Natural killer cell (primary cell): ENCODE results near the gene PLCB4. TPM values are rescaled to one million over a fixed set of nuclear protein-coding genes. Genes with fewer than 3 reads are reported as not detected.

Experiments used
- ATAC-seq, 3 donors: fragments of 150-1000 bp in 2 of 3; fragments of 200-7000 bp in 1 of 3; cut with Tn5 transposase; 1 replicate in 1 of 3; 2 replicates in 2 of 3; pipeline ENCODE4 v1.10.0; 2021; ENCODE audit warnings: mild to moderate bottlenecking in 2 of 3, moderate library complexity in 2 of 3
- DNase-seq, 2 donors: peaks; one replicate each; pipeline versions ENCODE4 v3.0.0 to v3.0.0-alpha.2; 2013 to 2021; ENCODE audit warnings: mixed read lengths in 1 of 2
- H3K27ac ChIP-seq: one replicate; pipeline ENCODE4 v1.5.1; 2013; ENCODE audit warnings: mild to moderate bottlenecking, low read length
- H3K27me3 ChIP-seq: one replicate; pipeline ENCODE4 v1.6.1; 2013; ENCODE audit warnings: low read length; ENCODE audit not compliant: control insufficient read depth, insufficient read depth
- H3K36me3 ChIP-seq: one replicate; pipeline ENCODE4 v1.6.1; 2013; ENCODE audit warnings: low read length; ENCODE audit not compliant: control insufficient read depth, insufficient read depth
- H3K4me1 ChIP-seq: one replicate; pipeline ENCODE4 v1.6.1; 2013; ENCODE audit warnings: low read length; ENCODE audit not compliant: control insufficient read depth, insufficient read depth
- H3K4me3 ChIP-seq: one replicate; pipeline ENCODE4 v1.5.1; 2013; ENCODE audit warnings: low read length
- H3K9me3 ChIP-seq: one replicate; pipeline ENCODE4 v1.6.1; 2013; ENCODE audit warnings: low read length; ENCODE audit not compliant: control insufficient read depth, insufficient read depth
- H3K27ac Mint-ChIP-seq, 2 donors: one replicate each; pipeline ENCODE4 v1.8.0; 2022; ENCODE audit warnings: mild to moderate bottlenecking in 2 of 2, mixed read lengths in 2 of 2, moderate library complexity in 1 of 2
- H3K27me3 Mint-ChIP-seq, 2 donors: one replicate each; pipeline ENCODE4 v1.8.0; 2022; ENCODE audit warnings: low read depth in 2 of 2, mixed read lengths in 2 of 2
- H3K36me3 Mint-ChIP-seq: one replicate; pipeline ENCODE4 v1.8.0; 2022; ENCODE audit warnings: mixed read lengths
- H3K4me1 Mint-ChIP-seq, 2 donors: one replicate each; pipeline ENCODE4 v1.8.0; 2022; ENCODE audit warnings: mixed read lengths in 2 of 2
- H3K4me3 Mint-ChIP-seq: one replicate; pipeline ENCODE4 v1.8.0; 2022; ENCODE audit warnings: mild to moderate bottlenecking, moderate library complexity, mixed read lengths
- H3K9me3 Mint-ChIP-seq, 2 donors: one replicate each; pipeline ENCODE4 v1.8.0; 2022; ENCODE audit warnings: mixed read lengths in 2 of 2
- WGBS: methylation state at CpG from one replicate; pipeline ENCODE4 v1.1.7; 2013; ENCODE audit warnings: missing lambda C conversion rate; ENCODE audit not compliant: insufficient coverage; 5-methylcytosine and 5-hydroxymethylcytosine counted together
- intact Hi-C: fragments of 100-400 bp; cut with micrococcal nuclease; formaldehyde crosslinking; loops from one replicate; pipeline ENCODE4 v1.14.2; 2022
- total RNA-seq, 4 donors: library from RNA; stranded (reverse); fragments of 120-200 nt in 1 of 4; gene quantifications; one replicate each; pipeline versions ENCODE4 v1.2.3 to v1.2.4, GENCODE V29; 2013 to 2022
- TF ChIP-seq, protein P1 (sequence below): fragments of 200-600 bp; IDR thresholded peaks from one replicate; pipeline ENCODE4 v1.8.0; 2022; ENCODE audit warnings: antibody characterized with exemption

PLCB4 gene
- total RNA-seq, 3 donors from 2014 or later (not counting 1 experiment from before 2014, with no cell fraction given) = 0.05 to 0.40 TPM; not detected in 1

DNA sequence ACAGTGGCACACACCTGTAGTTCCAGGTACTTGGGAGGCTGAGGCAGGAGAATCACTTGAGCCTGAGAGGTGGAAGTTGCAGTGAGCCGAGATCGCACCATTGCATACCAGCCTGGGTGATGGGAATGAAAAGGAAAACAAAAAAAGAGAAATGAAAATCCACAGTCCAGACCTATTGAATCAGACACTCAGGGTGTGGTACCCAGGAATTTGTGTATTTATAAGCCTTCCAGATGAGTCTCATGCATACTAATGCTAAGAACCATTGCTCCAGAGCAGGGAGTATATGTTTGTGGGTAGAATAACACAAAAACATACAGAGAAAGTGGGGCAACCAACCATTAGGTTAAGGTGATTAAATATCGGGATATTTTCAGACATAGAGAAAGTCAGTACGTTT, 36.1 kb upstream of the PLCB4 start:
- WGBS = 96% methylated on average over 3 of the region's 4 CpGs
- no peaks in the 10 kb centered on the region for H3K9me3 ChIP-seq
- no peaks in the 10 kb centered on the region for H3K36me3 Mint-ChIP-seq
- H3K4me3 Mint-ChIP-seq = no peak overlapping the region
- ATAC-seq (no peak), DNase-seq (no peak)
- H3K9me3 Mint-ChIP-seq = peaks cover 3 to 4% of the 10 kb centered on the region in 2 donors
- H3K4me1 ChIP-seq = no peaks in the 10 kb centered on the region
- no peaks in the 10 kb centered on the region for H3K4me1 Mint-ChIP-seq
- no peak overlapping the region for H3K27ac Mint-ChIP-seq
- H3K36me3 ChIP-seq = no peaks in the 10 kb centered on the region
- TF ChIP-seq, protein P1, sequence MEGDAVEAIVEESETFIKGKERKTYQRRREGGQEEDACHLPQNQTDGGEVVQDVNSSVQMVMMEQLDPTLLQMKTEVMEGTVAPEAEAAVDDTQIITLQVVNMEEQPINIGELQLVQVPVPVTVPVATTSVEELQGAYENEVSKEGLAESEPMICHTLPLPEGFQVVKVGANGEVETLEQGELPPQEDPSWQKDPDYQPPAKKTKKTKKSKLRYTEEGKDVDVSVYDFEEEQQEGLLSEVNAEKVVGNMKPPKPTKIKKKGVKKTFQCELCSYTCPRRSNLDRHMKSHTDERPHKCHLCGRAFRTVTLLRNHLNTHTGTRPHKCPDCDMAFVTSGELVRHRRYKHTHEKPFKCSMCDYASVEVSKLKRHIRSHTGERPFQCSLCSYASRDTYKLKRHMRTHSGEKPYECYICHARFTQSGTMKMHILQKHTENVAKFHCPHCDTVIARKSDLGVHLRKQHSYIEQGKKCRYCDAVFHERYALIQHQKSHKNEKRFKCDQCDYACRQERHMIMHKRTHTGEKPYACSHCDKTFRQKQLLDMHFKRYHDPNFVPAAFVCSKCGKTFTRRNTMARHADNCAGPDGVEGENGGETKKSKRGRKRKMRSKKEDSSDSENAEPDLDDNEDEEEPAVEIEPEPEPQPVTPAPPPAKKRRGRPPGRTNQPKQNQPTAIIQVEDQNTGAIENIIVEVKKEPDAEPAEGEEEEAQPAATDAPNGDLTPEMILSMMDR = no peak
- H3K27me3 ChIP-seq = no peaks in the 10 kb centered on the region
- no peak overlapping the region for H3K4me3 ChIP-seq
- intact Hi-C loops = no loop called here
- no peaks in the 10 kb centered on the region for H3K27me3 Mint-ChIP-seq
- H3K27ac ChIP-seq = no peak overlapping the region

DNA sequence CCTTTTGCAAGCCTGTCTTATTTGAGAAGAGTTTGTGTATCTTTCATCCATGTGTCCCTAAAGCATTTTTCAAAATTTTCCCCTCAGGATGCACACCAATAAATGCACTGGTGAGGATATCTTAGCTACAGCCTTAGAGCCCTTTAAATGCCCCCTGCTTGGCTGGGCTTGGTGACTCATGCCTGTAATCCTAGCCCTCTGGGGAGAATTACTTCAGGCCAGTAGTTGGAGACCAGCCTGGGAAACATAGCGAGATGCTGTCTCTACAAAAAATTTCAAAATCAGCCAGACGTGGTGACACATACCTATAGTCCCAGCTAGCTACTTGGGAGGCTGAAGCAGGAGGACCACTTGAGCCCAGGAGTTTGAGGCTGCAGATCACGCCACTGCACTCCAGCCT, 33.8 kb upstream of the PLCB4 start:
- H3K27ac Mint-ChIP-seq = no peak overlapping the region
- 57% methylated on average over 2 of the region's 3 CpGs for WGBS

DNA sequence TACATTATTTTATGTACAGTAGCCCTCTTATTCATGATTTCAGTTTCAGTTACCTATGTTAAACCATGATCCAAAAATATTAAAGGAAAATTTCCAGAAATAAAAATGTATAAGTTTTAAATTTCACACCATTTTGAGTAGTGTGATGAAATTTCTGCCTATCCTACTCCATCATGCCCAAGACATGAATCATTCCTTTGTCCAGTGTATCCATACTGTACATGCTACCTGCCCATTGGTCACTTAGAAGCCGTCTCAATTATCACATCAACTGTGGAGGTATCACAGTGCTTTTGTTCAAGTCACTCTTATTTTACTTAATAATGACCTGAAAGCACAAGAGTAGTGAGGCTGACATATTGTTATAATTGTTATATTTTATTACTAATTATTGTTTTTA, 32.3 kb upstream of the PLCB4 start:
- no peak overlapping the region for H3K27ac ChIP-seq
- Mint-ChIP-seq H3K36me3 (no peaks in the 10 kb centered on the region), H3K4me3 (no peak overlapping the region), H3K4me1 (no peaks in the 10 kb centered on the region), H3K27me3 (no peaks in the 10 kb centered on the region), H3K27ac (no peak overlapping the region), H3K9me3 (peaks cover 3 to 6% of the 10 kb centered on the region in 2 donors)
- ATAC-seq = no peak
- H3K4me3 ChIP-seq = no peak overlapping the region
- no peaks in the 10 kb centered on the region for H3K4me1 ChIP-seq
- DNase-seq = no peak
- H3K9me3 ChIP-seq = no peaks in the 10 kb centered on the region
- TF ChIP-seq, protein P1 = no peak
- no peaks in the 10 kb centered on the region for H3K27me3 ChIP-seq
- intact Hi-C loops = no loop called here
- 100% methylated on average over 1 of the region's 1 CpG for WGBS
- H3K36me3 ChIP-seq = no peaks in the 10 kb centered on the region

More for the DNA sequence above, 33.8 kb upstream of the PLCB4 start:
- Histone ChIP-seq H3K27ac (no peak overlapping the region), H3K4me3 (no peak overlapping the region), H3K4me1 (no peaks in the 10 kb centered on the region), H3K27me3 (no peaks in the 10 kb centered on the region), H3K9me3 (no peaks in the 10 kb centered on the region), H3K36me3 (no peaks in the 10 kb centered on the region)
- H3K9me3 Mint-ChIP-seq = peaks cover 5 to 6% of the 10 kb centered on the region in 2 donors
- H3K36me3 Mint-ChIP-seq = no peaks in the 10 kb centered on the region
- H3K4me1 Mint-ChIP-seq = no peaks in the 10 kb centered on the region
- ATAC-seq = no peak
- H3K4me3 Mint-ChIP-seq = no peak overlapping the region
- no peak for DNase-seq
- no peaks in the 10 kb centered on the region for H3K27me3 Mint-ChIP-seq
- intact Hi-C loops = no loop called here
- TF ChIP-seq, protein P1 = no peak

DNA sequence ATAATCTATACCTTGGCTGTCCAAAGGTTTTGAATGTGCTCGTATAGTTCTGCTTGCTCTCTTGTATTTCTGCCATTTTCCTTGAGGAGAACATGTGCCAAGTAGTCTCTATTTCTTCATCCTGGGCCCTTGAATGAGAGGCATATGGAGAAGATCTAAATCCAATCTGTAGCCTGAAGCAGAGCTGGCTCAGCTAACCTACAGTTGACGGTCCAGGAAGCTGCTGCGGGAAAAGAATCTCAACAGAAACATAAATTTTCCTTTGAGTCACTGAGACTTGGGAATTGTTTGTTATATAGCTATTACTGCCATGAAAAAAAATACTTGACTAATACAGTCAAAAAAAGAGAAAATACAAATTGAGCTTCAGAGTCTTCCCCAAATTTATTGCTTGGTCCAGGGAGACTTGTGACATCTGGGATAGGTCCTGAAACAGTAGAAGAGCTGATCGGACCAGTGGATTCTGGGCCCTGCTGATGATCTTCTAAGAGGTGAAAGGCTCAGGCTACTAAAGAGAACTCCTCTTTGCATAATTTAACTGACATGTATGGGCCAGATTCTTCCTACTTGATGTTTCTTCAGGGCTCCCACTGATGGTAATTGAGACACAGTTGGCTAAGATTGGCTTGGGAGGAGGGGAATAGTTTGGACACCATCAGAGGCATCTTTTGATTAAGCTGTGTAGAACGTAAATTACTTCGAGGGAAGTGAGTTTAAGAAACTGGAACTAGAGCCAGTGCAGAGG, 29.9 kb upstream of the PLCB4 start:
- no peaks in the 10 kb centered on the region for H3K36me3 ChIP-seq
- DNase-seq = no peak
- H3K9me3 ChIP-seq = no peaks in the 10 kb centered on the region
- intact Hi-C loops = no loop called here
- Mint-ChIP-seq H3K4me3 (no peak overlapping the region), H3K27me3 (no peaks in the 10 kb centered on the region), H3K27ac (no peak overlapping the region), H3K4me1 (no peaks in the 10 kb centered on the region), H3K36me3 (no peaks in the 10 kb centered on the region), H3K9me3 (peaks cover 3% of the 10 kb centered on the region in 2 donors)
- no peak overlapping the region for H3K27ac ChIP-seq
- WGBS = 86% methylated on average over 5 of the region's 6 CpGs
- H3K4me1 ChIP-seq = no peaks in the 10 kb centered on the region
- no peaks in the 10 kb centered on the region for H3K27me3 ChIP-seq
- H3K4me3 ChIP-seq = no peak overlapping the region
- TF ChIP-seq, protein P1 = no peak
- ATAC-seq = no peak
